Stimulated activated CD4-positive, alpha-beta T cell treated with anti-CD3 and anti-CD28 coated beads, Interleukin-1b, Interleukin-23, amount 100 ng/mL, for 48 hours (primary cell): ENCODE results near the gene R3HDM4.
"Not testable (repeated sequence)": the region's sequence is repeated elsewhere in the genome, so short reads cannot be mapped to it uniquely, and the experiment has no call there.

Source experiments
- DNase-seq: peaks from one replicate; pipeline ENCODE4 v3.0.0-alpha.2; 2020

The R3HDM4 gene

DNA sequence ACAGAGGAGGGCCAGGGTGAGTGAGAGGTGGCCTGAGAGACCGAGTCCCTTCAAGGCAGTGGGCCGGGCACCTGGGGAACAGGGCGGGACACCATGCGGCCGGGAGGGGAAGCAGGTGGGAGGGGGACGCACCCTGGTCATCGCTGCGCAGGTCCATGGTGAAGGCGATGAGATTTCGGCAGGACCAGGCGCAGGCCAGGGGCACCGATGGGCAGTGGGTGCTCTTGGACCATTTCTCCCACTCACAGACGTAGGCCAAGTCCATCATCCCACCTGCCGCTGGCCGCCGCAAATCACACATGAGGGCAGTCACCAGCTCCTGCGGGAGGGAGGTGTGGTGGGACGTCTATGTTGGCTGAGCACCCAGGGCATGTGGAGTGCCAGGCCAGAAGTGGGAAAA is 22.2 kb downstream of the R3HDM4 start:
- no peak for DNase-seq

DNA sequence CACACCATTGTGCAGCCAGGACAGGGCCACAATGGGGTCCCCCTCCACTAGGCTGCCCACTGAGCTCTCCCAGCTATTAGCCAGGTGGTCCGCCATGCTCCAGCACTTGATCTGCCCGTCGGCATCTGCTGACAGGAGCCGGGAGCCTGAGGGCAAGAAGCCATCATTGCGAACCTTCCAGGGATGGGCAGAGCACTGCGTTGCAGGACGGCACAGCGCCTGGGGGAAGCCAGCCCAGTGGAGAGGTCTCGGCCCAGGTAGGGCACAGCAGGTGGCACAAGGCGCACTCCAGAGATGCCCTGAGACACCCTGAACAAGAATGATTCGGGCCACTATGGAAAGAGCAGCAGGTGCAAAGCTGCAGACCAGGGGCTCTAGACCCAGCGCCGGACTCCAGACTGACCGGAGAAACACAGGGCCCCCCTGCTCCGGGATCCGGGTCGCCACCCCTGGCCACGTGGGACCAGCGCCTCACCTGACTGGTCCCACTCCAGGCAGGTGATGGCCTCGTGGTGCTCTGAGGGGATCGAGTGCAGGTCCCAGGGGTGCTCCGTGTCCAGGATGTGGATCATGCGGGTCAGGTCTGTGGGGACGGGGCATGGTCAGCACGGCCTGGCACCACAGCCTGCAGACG is 23.2 kb downstream of the R3HDM4 start:
- no peak for DNase-seq

DNA sequence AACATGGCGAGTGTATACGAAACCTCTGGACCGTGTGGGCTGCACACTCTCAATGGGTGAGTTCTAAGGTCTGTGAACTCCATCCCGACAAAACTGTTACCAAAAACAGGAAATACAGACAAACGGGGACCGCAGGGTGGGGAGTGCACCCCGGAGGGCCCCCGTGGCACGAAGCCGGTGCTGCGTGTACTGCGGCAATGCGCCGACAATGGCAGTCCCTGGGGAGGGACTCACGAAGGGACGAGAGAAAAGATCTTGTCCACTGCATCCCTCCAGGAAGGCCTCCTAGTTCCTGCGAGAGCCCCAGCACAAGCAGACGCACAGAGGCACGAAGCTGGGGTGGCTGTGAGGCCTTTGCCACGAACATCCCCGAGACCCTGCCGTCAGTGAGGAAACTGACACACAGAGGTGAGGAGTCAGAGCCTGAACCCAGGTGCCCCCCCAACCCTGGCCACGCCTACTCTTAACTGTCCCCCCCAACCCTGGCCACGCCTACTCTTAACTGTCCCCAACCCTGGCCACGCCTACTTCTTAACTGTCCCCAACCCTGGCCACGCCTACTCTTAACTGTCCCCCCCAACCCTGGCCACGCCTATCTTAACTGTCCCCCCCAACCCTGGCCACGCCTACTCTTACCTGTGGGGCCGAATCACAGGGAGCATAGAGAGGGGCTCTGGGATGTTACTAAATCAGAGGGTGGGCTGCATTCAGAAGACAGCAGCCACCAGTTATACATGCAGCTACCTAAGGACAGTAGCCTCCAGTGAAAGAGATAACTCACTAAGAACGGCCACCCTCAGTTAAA is 24.2 kb downstream of the R3HDM4 start:
- peak; percentile 54 for DNase-seq

DNA sequence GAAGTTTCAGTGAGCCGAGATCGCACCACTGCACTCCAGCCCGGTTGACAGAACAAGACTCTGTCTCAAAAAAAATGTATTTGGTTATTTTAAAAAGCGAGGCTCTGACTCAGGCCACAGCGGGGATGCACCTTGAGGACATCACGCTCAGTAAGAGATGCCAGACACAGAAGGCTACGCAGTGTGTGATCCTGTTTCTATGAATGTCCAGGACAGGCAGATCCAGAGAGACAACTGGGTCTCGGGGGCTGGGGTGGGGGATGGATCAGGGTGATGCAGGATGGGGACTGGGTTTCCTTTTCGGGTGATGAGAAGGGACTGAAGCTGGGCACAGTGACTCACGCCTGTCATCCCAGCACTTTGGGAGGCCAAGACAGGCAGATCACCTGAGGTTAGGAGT is 25.4 kb downstream of the R3HDM4 start:
- DNase-seq, result no peak

DNA sequence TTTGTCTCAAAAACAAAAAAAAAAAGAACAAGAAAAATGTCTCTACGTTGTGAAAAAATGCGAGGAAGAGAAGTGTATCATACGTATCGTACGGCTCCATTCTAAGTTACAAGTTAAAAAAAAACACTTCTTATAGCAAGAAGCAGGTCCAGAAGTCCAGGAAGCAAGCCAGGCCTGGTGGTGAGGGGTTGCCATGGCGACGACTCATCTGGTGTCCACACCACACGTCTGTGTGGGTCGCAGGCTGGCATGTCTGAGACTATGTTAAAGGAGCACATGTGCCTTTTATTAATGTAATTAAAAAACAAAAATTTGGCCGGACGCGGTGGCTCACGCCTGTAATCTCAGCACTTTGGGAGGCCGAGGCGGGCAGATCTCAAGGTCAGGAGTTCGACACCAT is 25.9 kb downstream of the R3HDM4 start:
- DNase-seq, result no peak

DNA sequence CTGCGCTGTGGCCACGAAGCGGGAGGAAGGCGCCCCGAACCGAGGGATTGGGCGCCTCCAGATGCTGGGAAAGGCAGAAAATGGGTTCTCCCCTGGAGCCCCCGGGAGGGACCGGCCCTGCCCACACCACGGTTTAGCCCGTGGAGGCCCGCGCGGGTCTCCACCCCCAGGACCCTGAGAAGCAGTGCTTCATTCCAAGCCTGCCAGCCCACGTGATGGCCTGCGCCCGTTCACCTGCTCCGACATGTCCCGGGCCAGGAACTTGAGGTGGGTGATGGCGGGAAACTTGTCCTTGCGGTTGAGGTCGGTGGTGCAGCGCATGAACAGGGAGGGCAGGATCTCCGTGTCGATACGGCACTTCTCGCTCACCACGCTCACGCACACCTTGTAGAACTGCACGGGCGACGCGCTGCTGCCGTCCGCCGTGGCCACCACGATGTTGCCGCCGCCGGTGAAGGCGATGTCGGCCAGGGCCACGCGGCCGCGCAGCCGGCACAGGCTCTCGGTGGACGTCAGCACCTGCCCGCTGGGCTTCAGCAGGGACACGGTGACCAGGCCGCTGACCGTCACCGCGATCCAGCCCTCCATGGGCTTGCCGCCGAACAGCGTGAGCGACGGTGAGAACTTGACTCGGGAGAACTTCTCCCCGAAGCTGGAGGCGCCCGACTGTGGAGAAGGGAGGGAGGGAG is 27.3 kb downstream of the R3HDM4 start:
- DNase-seq, result no peak

DNA sequence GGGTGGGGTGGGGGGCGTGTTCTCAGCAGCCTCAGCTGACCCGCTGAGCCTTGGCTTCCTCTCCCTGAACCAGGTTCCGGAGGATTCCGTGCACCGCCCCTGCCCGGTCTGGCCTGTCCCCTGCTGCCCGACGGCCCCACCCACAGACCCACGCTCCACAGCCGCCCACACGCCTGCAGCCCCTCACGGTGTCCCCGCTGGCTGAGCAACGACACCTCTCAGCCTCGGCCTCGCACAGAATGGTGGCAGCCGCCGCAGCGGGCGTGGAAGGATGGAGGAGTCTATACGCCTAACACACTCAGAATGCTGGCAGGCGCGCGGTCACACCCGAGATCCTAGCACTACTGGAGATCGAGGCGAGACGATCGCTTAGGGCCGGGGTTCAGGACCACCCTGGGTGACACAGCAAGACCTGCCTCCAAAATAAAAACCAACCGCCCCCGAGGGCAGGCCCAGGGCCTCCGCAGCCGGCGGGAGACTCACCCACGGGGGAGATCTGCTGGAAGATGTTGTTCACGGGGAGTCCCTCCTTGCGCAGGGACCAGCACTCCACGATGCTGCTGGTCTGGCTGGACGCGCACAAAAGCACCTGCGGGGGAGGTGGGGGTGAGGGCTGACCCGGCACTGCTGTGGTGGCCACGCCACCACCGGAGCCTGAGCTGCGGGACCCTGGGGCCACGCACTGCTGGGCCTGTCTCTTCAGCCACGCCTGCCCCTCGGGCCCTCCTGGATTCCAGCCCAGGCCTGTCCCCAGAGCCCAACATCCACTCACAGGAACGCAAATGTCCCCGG is 28.4 kb downstream of the R3HDM4 start:
- no peak for DNase-seq

DNA sequence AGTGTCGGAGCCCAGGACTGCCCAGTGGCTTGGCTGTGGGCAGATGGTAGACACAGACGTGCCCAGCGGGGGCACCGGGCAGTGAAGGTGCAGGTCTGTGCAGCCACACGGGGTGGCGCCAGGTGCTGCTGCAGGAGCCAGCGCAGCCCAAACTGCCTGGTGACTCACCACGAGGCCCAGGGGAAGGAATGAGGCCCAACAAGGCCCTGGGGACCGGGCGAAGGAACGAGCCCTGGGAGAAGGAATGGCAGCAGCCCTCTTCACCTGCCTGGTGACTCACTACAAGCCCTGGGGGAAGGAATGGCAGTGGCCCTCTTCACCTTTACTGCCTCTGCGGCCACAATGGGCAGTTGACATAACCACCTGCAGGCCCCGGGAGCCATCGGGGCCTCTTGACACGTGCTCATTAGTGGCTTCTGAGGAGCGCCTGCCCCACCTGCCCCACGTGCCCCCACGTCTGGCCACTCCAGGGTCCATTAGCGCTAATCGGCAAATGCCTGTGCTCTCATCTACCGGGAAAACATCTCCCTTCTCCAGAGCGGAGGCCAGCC is 29.3 kb downstream of the R3HDM4 start:
- DNase-seq, result no peak

DNA sequence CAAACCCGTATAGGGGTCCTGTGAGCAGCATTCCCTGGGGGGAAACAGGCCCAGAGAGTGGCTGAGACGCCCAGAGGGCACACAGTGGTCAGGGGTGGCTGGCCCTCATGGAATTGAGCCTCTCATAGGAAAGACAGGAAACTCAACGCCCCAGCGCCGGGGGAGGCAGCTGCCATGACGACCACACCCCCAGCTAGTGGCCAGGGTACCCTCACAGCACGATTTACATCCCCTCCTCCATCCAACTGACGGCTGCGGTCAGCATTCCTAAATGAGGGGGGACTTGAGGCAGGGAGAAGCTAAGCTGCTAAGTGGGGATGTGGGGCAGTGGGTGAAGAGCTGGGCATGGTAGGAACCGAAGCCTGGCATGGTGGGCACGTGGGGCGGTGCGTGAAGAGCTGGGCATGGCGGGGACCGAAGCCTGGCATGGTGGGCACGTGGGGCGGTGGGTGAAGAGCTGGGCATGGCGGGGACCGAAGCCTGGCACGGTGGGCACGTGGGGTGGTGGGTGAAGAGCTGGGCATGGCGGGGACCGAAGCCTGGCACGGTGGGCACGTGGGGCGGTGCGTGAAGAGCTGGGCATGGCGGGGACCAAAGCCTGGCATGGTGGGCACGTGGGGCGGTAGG is 30.0 kb downstream of the R3HDM4 start:
- no peak for DNase-seq

DNA sequence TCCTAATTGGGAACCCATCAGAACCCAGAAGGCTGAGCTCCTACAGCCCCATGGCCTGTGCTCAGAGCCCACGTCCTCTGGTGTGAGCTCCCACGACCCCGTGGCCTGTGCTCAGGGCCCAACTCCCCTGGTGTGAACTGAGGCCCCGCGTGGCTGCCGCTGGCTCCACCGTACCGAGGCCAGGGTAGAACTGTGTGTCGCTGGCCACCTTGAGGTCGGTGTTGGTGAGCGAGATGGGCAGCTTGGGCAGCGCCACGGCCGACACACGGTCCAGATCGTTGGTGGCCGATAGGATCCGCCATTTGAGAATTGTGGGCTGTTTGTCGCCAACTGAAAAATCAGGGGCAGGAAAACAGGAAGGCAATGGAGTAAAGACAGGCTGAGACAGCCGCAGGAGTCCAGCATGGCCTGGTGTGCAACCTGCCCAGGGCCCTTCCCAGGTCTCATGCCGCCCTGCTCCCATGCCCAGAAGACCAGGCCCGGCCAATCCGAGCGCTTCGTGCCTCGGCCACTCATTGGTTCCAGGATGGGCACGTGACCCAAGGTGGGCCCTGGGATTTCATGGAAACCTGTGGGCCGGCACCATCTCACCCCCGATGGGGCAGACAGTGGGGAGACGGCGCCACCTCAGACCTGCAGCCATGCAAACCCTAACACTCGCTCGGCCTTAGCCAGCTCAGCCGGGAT is 31.5 kb downstream of the R3HDM4 start:
- no peak for DNase-seq

DNA sequence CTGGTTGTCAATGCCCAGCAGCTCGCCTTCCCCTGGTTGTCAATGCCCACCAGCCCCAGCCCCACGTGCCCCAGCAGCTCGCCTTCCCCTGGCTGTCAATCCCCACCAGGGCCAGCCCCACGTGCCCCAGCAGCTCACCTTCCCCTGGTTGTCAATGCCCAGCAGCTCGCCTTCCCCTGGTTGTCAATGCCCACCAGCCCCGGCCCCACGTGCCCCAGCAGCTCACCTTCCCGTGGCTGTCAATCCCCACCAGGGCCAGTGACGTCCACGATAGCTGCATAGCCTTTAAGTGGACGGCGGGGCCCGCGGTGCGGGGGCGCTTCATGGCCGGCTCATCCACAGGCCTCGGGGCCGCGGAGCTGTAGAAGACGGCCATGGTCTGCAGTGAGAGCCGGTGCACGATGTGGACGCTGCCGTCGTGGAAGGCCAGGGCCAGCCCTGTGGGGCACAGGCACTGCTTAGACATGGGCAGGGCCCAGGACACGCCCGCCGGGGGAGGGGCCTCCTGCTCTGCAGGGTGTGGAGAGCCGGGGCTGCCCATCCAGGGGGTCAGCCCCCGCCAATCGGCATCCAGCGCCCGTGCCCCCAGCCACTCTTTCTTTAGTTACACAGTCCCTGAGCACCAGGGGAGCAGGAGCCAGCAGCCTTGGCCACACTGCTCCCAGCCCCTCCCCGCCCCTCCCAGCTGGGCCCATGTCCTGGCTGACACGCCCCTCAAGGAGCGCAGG is 33.1 kb downstream of the R3HDM4 start:
- DNase-seq, result no peak

DNA sequence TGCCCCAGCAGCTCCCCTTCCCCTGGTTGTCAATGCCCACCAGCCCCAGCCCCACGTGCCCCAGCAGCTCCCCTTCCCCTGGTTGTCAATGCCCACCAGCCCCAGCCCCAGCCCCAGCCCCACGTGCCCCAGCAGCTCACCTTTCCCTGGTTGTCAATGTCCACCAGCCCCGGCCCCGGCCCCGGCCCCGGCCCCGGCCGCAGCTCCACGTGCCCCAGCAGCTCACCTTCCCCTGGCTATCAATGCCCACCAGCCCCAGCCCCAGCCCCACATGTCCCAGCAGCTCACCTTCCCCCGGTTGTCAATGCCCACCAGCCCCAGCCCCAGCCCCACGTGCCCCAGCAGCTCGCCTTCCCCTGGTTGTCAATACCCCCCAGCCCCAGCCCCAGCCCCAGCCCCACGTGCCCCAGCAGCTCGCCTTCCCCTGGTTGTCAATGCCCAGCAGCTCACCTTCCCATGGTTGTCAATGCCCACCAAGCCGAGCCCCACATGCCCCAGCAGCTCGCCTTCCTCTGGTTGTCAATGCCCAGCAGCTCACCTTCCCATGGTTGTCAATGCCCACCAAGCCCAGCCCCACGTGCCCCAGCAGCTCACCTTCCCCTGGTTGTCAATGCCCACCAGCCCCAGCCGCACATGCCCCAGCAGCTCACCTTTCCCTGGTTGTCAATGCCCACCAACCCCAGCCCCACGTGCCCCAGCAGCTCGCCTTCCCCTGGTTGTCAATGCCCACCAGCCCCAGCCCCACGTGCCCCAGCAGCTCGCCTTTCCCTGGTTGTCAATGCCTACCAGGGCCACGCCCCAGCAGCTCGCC is 34.1 kb downstream of the R3HDM4 start:
- DNase-seq, result not testable (repeated sequence)

DNA sequence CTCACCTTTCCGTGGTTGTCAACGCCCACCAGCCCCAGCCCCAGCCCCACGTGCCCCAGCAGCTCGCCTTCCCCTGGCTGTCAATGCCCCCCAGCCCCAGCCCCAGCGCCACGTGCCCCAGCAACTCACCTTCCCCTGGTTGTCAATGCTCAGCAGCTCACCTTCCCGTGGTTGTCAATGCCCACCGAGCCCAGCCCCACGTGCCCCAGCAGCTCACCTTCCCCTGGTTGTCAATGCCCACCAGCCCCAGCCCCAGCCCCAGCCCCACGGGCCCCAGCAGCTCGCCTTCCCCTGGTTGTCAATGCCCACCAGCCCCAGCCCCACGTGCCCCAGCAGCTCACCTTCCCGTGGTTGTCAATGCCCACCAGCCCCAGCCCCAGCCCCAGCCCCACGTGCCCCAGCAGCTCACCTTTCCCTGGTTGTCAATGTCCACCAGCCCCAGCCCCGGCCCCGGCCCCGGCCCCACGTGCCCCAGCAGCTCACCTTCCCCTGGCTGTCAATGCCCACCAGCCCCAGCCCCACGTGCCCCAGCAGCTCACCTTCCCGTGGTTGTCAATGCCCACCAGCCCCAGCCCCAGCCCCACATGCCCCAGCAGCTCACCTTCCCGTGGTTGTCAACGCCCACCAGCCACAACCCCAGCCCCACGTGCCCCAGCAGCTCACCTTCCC is 34.9 kb downstream of the R3HDM4 start:
- not testable (repeated sequence) for DNase-seq

DNA sequence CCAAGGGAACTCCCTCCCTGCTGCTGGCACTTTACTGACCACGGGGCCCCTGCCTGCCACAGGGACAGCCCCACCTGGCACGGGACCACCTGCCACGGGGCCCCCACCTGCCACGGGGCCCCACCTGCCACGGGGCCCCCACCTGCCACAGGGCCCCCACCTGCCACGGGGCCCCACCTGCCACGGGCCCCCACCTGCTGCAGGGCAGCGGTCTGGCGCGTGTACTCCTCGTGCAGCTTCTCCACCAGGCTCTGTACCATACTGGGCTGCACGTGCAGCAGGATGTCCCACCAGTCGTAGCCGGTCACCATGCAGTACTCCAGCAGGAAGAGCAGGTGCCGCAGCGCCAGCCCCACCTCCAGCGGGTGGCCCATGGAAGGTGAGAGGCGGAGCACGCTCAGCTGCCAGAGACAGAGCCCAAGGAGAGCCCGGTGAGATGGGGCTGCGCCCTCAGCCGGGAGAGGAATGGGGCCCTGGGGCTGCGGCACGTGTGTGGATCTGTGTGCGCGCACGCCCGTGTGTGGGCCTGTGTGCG is 36.2 kb downstream of the R3HDM4 start:
- no peak for DNase-seq

DNA sequence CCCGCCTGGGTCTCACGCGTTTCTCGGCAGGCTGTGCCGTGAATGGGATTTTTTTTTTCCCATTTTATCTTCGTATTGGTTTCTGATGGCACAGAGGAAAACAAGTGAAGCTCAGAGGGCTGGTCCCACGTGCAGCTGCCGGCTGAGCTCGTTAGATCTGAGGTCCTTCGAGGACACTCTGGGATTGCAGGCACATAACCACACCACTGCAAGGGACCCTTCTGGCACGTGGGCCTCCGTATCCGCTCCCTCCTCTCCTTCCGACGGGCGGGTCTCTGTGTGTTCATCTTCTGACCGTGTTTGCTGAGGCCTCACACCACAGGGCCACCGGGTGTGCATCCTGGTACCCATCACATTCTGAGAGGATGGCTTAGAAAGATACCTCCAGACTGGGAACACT is 36.9 kb downstream of the R3HDM4 start:
- no peak for DNase-seq

DNA sequence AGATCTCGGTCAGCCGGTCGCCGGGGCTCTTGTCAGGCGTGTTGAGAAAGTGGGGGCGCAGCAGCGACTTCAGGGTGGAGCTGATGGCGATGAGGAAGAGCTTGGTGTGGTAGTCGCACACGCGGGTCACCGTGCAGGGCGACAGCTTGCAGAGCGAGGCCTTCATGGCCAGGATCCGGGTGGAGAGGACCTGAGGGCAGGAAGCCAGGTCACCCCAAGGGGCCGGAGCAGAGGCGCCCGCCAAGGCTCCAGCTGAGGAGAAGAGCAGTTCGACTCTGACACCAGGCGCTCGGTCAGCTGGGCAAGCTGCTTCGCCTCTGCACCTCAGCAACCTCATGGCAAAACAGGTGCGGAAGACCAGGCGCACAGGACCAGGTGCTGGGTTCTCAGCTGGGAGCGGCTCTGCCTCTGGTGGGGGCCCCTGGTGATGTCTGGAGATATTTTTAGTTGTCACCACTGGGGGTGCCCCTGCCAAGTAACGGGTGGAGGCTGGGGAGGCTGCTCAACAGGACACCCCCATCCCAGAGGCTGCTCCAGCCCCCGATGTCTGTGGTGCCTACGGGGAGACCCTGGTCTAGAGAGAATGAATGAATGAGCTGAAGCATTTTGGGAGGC is 37.6 kb downstream of the R3HDM4 start:
- no peak for DNase-seq

DNA sequence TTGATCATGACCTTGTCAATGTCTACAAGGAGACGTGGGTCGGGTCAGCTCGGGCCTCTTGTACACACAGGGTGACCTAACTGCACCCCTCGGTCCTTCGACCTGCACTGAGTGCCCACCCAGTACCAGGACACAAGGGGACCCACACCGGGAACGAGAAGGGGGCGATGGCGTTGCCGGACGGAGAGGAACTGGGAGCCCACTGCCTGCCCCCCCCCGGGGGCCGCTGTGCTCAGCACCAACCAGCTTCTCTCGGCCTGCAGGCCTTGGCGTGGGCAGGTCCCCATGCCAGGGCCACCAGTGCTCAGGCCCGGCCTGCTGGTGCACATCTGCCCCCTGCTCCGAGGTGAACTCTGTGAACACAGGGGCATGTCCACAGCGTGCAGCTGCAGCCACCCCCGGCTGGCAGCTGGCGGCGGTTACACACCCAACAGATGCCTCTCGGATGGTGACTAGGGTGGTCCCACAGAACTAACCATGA is 39.4 kb downstream of the R3HDM4 start:
- DNase-seq, result no peak

DNA sequence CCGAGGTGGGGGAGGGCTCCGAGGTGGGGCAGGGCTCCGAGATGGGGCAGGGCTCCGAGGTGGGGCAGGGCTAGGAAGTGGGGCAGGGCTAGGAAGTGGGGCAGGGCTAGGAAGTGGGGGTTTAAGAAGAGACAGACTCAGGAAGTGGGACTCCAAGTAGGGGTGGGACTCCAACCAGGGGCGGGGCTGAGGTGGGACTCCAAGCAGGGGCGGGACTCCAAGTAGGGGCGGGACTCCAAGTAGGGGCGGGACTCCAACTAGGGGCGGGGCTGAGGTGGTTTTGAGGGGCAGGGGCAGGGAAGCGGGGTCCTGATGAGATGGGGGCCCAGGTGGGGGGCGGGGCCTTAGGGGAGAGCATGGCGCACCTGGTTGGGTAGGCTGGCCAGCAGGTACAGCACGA is 39.9 kb downstream of the R3HDM4 start:
- DNase-seq, result peak; percentile 76
